Measurements from ENCODE around the gene PAPLN.
A peak's percentile ranks its signal among the peaks of the same experiment; 100 is the strongest.

GRCh38 chr14:73295198-73295796 is 58.0 kb downstream of the PAPLN start:
- TF ChIP-seq EZH2 (IDR thresholded peaks at IDR 0.05; ENCODE audit: borderline replicate concordance, low read length) (no peak), CTCF (IDR thresholded peaks at IDR 0.05; ENCODE audit: low read length) (peak; percentile 80)
